Kidney (tissue), 14 donors: ENCODE measurements around the gene FLCN. TPM values are rescaled to one million over a fixed set of nuclear protein-coding genes. Genes with fewer than 3 reads are reported as not detected.

Experiments used
- DNase-seq, 5 donors: peaks; one replicate each; pipeline ENCODE4 v3.0.0-alpha.2; 2013 to 2020
- FAIRE-seq: peaks from 2 replicates; lab custom pipeline; 2012; peaks lifted over from hg19 to GRCh38; lab: Jason Lieb, UNC
- H3K27ac ChIP-seq, 2 donors: one replicate each; pipeline ENCODE4 v1.7.0; 2013; ENCODE audit warnings: low read depth in 2 of 2, low read length in 2 of 2, inconsistent platforms in 1 of 2
- H3K27me3 ChIP-seq: one replicate; pipeline ENCODE4 v1.7.1; 2013; ENCODE audit warnings: low read length, inconsistent platforms; ENCODE audit not compliant: control insufficient read depth, insufficient read depth
- H3K36me3 ChIP-seq, 3 donors: one replicate each; pipeline versions ENCODE4 v1.7.0 to v1.7.1; 2013; ENCODE audit warnings: low read length in 3 of 3, control low read depth in 1 of 3, inconsistent platforms in 1 of 3; ENCODE audit not compliant: insufficient read depth in 3 of 3, control insufficient read depth in 2 of 3
- H3K4me1 ChIP-seq, 3 donors: one replicate each; pipeline versions ENCODE4 v1.7.0 to v1.7.1; 2013; ENCODE audit warnings: low read length in 3 of 3, inconsistent platforms in 1 of 3, low read depth in 1 of 3; ENCODE audit not compliant: control insufficient read depth in 2 of 3, insufficient read depth in 2 of 3
- H3K4me3 ChIP-seq, 3 donors: one replicate each; pipeline versions ENCODE4 v1.7.0 to v1.8.1; 2013; ENCODE audit warnings: low read length in 3 of 3, control low read depth in 1 of 3, inconsistent platforms in 1 of 3
- H3K9ac ChIP-seq, 3 donors: one replicate each; pipeline versions ENCODE4 v1.7.0 to v1.7.1; 2013; ENCODE audit warnings: low read length in 3 of 3, control low read depth in 1 of 3, inconsistent platforms in 1 of 3
- H3K9me3 ChIP-seq, 3 donors: one replicate each; pipeline versions ENCODE4 v1.7.0 to v1.7.1; 2013; ENCODE audit warnings: low read length in 3 of 3, control low read depth in 1 of 3, inconsistent platforms in 1 of 3; ENCODE audit not compliant: control insufficient read depth in 2 of 3, insufficient read depth in 1 of 3
- intact Hi-C: fragments of 100-400 bp; cut with DNase I; formaldehyde crosslinking; loops from one replicate; pipeline ENCODE4 v1.11.1; 2022
- polyA plus RNA-seq: library from polyadenylated mRNA; stranded (reverse); fragments of 350-450 nt; fragmentation: Illumina TruSeq; extraction: RNeasy Lipid Tissue Mini Kit (QIAGEN cat#74804); gene quantifications from one replicate; pipeline ENCODE4 v1.2.3, GENCODE V29; 2014; ENCODE audit warnings: low read depth, low replicate concordance; ENCODE audit not compliant: insufficient read depth
- total RNA-seq: library from RNA; stranded (reverse); fragmentation: NEBNext Ultra II Directional; extraction: Animal tissue kit (Norgen Biotek cat#: 25700); gene quantifications from one replicate; pipeline ENCODE4 v1.2.1, GENCODE V29; 2021
- TF ChIP-seq, protein P1 (sequence below): IDR thresholded peaks from 3 replicates; pipeline ENCODE4 v1.5.1; 2012; ENCODE audit warnings: mild to moderate bottlenecking, moderate library complexity, borderline replicate concordance; ENCODE audit not compliant: insufficient read depth; ENCODE audit errors: extremely low read depth
- donor health status: control.
- donor health status: control.
- donor health status: control.
- donor health status: control.
- donor health status: control.
- donor health status: DM: yes; HTN: yes; CAD: no.
- donor health status: Normal renal cell carcinoma (clear cell type).

The FLCN gene
- total and polyA plus RNA-seq, 2 donors from 2014 or later = 14.2 to 44.4 TPM

GRCh38 chr17:17242246-17242645 lies 5.3 kb upstream of the FLCN start:
- TF ChIP-seq, protein P1, sequence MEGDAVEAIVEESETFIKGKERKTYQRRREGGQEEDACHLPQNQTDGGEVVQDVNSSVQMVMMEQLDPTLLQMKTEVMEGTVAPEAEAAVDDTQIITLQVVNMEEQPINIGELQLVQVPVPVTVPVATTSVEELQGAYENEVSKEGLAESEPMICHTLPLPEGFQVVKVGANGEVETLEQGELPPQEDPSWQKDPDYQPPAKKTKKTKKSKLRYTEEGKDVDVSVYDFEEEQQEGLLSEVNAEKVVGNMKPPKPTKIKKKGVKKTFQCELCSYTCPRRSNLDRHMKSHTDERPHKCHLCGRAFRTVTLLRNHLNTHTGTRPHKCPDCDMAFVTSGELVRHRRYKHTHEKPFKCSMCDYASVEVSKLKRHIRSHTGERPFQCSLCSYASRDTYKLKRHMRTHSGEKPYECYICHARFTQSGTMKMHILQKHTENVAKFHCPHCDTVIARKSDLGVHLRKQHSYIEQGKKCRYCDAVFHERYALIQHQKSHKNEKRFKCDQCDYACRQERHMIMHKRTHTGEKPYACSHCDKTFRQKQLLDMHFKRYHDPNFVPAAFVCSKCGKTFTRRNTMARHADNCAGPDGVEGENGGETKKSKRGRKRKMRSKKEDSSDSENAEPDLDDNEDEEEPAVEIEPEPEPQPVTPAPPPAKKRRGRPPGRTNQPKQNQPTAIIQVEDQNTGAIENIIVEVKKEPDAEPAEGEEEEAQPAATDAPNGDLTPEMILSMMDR = no peak
- no peak overlapping the region for H3K27ac ChIP-seq
- H3K36me3 ChIP-seq = peaks cover 0 to 11% (median 3%) of the 10 kb centered on the region in 3 donors
- H3K4me1 ChIP-seq = no peaks in the 10 kb centered on the region
- intact Hi-C loops = no loop called here
- no peak overlapping the region for H3K9ac ChIP-seq
- H3K4me3 ChIP-seq = no peak overlapping the region
- FAIRE-seq (no peak), DNase-seq (no peak)
- H3K9me3 ChIP-seq = no peaks in the 10 kb centered on the region
- H3K27me3 ChIP-seq = no peaks in the 10 kb centered on the region

GRCh38 chr17:17241656-17242055 lies 4.7 kb upstream of the FLCN start:
- Histone ChIP-seq H3K4me1 (no peaks in the 10 kb centered on the region), H3K27ac (no peak overlapping the region), H3K36me3 (peaks cover 0 to 5% (median under 1%) of the 10 kb centered on the region in 3 donors), H3K27me3 (no peaks in the 10 kb centered on the region), H3K4me3 (no peak overlapping the region), H3K9me3 (no peaks in the 10 kb centered on the region), H3K9ac (no peak overlapping the region)
- intact Hi-C loops = no loop called here
- FAIRE-seq (no peak), DNase-seq (no peak)
- TF ChIP-seq, protein P1 = no peak

DNA sequence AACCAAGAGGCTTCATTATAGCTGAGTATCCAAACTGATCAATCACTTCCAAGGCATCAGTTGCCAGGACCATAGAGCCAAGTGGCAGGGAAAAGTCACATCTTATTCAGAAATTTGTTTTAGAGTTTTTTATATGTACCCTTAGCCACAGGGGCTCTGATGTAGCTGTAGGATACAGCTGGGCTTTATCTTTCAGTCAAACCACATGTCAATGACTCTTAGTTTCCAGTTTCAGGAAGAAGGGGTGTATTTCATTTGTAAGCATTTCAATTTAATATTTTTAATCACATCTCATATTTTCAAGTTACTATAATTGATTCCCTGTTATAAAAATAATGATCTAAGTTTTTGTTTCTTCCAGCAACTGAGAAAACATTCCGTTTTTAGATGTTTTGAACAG lies 2.9 kb upstream of the FLCN start:
- H3K27me3 ChIP-seq = no peaks in the 10 kb centered on the region
- intact Hi-C loops = no loop called here
- no peaks in the 10 kb centered on the region for H3K9me3 ChIP-seq
- DNase-seq (no peak), FAIRE-seq (no peak)
- H3K36me3 ChIP-seq = no peaks in the 10 kb centered on the region
- no peak overlapping the region for H3K9ac ChIP-seq
- peaks cover 0 to 11% (median 0%) of the 10 kb centered on the region in 3 donors for H3K4me1 ChIP-seq
- no peak overlapping the region for H3K4me3 ChIP-seq
- H3K27ac ChIP-seq = no peak overlapping the region
- TF ChIP-seq, protein P1 = no peak
